Fibroblast of the conjunctiva (primary cell): ENCODE data around the gene IARS1.

Experiments used
- DNase-seq: peaks from one replicate; pipeline ENCODE4 v3.0.0-alpha.2; 2010; ENCODE audit warnings: low read depth

The IARS1 gene

GRCh38 chr9:92293452-92294296 is at the start of gene IARS1:
TSS of gene IARS1 (minus strand) at chr9:92293697. CDS start at chr9:92289419, 4,278 bp downstream.
- peak; percentile 98 for DNase-seq

GRCh38 chr9:92342825-92343488 is 49.5 kb upstream of the IARS1 start:
- DNase-seq, result no peak

- no peak for DNase-seq
Measured at GRCh38 chr9:92341578-92341977, 48.1 kb upstream of the IARS1 start.

GRCh38 chr9:92333282-92333634 is 39.8 kb upstream of the IARS1 start:
- DNase-seq, result no peak

GRCh38 chr9:92332577-92333281 is 39.2 kb upstream of the IARS1 start:
- DNase-seq, result peak; percentile 49

GRCh38 chr9:92328225-92328624 is 34.7 kb upstream of the IARS1 start:
- peak; percentile 63 for DNase-seq

GRCh38 chr9:92327283-92327850 is 33.9 kb upstream of the IARS1 start:
- DNase-seq, result no peak

- no peak for DNase-seq
Measured at GRCh38 chr9:92325991-92326500, 32.5 kb upstream of the IARS1 start.

GRCh38 chr9:92325269-92325990 is 31.9 kb upstream of the IARS1 start, which contains the start of the genes CENPP and NOL8:
TSS of gene CENPP (plus strand) at chr9:92325953.
TSS of gene NOL8 (minus strand) at chr9:92325350. CDS start at chr9:92324161, 1,189 bp downstream.
- peak; percentile 62 for DNase-seq

GRCh38 chr9:92324889-92325268 is 31.4 kb upstream of the IARS1 start:
- no peak for DNase-seq

- no peak for DNase-seq
Measured at GRCh38 chr9:92324431-92324830, 30.9 kb upstream of the IARS1 start.

GRCh38 chr9:92315456-92315855 is 22.0 kb upstream of the IARS1 start:
- DNase-seq, result no peak

- DNase-seq, result no peak
Measured at GRCh38 chr9:92313624-92314012, 20.1 kb upstream of the IARS1 start.

GRCh38 chr9:92312887-92313623 is 19.6 kb upstream of the IARS1 start:
- DNase-seq, result no peak

GRCh38 chr9:92310562-92310961 is 17.1 kb upstream of the IARS1 start:
- DNase-seq, result no peak

GRCh38 chr9:92308893-92309292 is 15.4 kb upstream of the IARS1 start:
- no peak for DNase-seq

- DNase-seq, result no peak
Measured at GRCh38 chr9:92300936-92301335, 7.4 kb upstream of the IARS1 start.

GRCh38 chr9:92299116-92299515 is 5.6 kb upstream of the IARS1 start:
- DNase-seq, result no peak

- no peak for DNase-seq
Measured at GRCh38 chr9:92298036-92298435, 4.5 kb upstream of the IARS1 start.

- no peak for DNase-seq
Measured at GRCh38 chr9:92297611-92298010, 4.1 kb upstream of the IARS1 start.

- no peak for DNase-seq
Measured at GRCh38 chr9:92295827-92296258, 2.3 kb upstream of the IARS1 start.
